AG09319 (cell line): Measurements from ENCODE around the gene GATB.
"Not testable (repeated sequence)": the region's sequence is repeated elsewhere in the genome, so short reads cannot be mapped to it uniquely, and the experiment has no call there.

ENCODE experiments used
- DNase-seq: peaks from one replicate; pipeline ENCODE4 v3.0.0-alpha.2; 2010; ENCODE audit warnings: low read depth; ENCODE audit errors: extremely low read depth
- CTCF ChIP-seq: IDR thresholded peaks from 2 replicates; pipeline ENCODE4 v1.5.1; 2011; ENCODE audit warnings: low read depth, mild to moderate bottlenecking, inconsistent platforms, low read length, moderate library complexity

The GATB gene

GRCh38 chr4:151736361-151736760 lies 24.4 kb downstream of the GATB start:
- TF ChIP-seq CTCF, result no peak
- DNase-seq, result no peak

DNA sequence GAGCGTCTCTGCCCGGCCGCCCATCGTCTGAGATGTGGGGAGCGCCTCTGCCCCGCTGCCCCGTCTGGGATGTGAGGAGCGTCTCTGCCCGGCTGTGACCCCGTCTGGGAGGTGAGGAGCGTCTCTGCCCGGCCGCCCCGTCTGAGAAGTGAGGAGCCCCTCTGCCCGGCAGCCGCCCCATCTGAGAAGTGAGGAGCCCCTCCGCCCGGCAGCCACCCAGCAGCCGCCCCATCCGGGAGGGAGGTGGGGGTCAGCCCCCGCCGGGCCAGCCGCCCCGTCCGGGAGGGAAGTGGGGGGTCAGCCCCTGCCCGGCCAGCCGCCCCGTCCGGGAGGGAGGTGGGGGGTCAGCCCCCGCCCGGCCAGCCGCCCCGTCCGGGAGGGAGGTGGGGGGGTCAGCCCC lies 29.1 kb downstream of the GATB start:
- DNase-seq, result not testable (repeated sequence)

DNA sequence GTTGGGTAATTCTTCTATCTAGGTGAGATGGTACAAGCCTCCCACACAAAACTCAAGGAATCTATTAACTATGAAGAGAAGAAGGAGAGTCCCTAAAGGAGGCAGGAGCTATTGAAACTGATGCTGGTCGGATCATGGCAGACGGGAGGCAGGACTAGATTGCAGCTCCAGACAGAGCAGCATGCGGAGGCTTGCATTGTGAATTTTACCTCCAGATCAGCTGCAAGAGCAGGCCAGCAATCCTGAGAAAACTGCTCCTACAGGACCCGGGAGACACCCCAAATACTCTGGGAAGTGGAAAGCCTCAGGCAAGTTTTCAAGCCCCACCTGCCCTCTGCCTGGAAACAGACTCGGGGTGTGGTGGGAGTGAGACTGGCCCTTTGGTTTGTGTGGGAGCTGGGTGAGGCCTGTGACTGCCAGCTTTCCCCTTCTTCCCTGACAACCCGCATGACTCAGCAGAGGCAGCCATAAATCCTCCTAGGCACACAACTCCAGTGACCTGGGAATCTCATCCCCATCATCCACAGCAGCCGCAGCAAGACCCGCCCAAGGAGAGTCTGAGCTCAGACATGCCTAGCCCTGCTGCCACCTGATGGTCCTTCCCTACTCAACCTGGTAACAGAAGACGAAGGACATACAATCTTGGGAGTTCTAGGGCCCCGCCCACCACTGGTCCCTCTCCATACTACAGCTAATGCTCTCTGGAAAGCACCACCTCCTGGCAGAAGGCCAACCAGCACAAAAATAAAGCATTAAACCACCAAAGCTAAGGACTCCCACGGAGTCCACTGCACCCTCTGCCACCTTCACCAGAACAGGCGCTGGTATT lies 30.9 kb downstream of the GATB start:
- DNase-seq, result no peak

GRCh38 chr4:151728679-151729078 lies 32.1 kb downstream of the GATB start:
- no peak for TF ChIP-seq CTCF
- no peak for DNase-seq

More for the DNA sequence above, 30.9 kb downstream of the GATB start:
- no peak for TF ChIP-seq CTCF

GRCh38 chr4:151728006-151728405 lies 32.8 kb downstream of the GATB start:
- DNase-seq, result no peak
- no peak for TF ChIP-seq CTCF

DNA sequence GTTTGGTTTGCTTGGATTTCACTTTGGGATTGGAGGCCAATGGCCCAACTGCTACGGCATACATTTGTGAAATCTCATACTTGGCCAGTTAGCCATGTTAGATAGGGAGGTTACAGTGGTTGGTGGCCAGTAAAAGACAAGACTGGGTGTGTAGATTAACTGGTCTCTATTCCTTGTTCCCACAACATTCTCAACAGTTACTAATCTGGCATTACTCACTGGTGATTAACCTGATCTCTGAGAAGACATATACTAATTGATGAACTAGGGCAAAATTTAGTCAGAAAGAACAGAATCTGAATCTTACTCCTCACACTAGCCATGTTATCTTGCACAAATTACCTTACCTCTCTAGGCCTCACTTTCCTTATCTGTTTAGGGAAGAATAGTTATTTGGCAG lies 33.4 kb downstream of the GATB start:
- no peak for DNase-seq
- TF ChIP-seq CTCF, result no peak

GRCh38 chr4:151725087-151725486 lies 35.7 kb downstream of the GATB start:
- no peak for TF ChIP-seq CTCF
- DNase-seq, result no peak

DNA sequence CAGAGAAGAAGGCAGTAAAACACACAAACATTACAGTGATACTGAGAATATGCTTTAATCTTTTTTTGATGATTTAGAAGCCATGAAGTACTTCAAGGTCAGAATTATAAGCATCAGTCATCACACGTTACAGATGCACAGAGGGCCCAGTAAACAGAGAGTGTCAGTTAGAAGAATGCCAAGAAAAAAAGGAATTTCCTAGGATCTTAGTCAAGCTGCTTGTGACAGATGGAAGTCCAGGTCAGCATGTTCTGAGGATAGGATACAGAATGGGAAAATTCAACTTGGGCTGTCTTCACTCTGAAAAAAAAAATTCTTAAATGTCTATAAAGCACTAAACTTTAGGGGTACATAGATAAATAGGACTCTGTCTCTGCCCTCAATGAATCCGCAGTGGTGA lies 38.9 kb downstream of the GATB start:
- no peak for DNase-seq
- TF ChIP-seq CTCF, result no peak
